ENCODE results near the gene RUFY4. TPM values are rescaled to one million over a fixed set of nuclear protein-coding genes. Genes with fewer than 3 reads are reported as not detected.
"Not testable (repeated sequence)": the region's sequence is repeated elsewhere in the genome, so short reads cannot be mapped to it uniquely, and the experiment has no call there.

Gene RUFY4
- total RNA-seq, 1 donor from 2014 or later = not detected

- DNase-seq (ENCODE audit: low read depth, low spot score) = no peak
Measured at GRCh38 chr2:218082586-218083351, 13.7 kb downstream of the RUFY4 start.

- no peak for DNase-seq (ENCODE audit: low read depth, low spot score)
Measured at GRCh38 chr2:218083352-218083676, 14.3 kb downstream of the RUFY4 start.

- no peak for DNase-seq (ENCODE audit: low read depth, low spot score)
Measured at GRCh38 chr2:218086478-218086877, 17.4 kb downstream of the RUFY4 start.

DNA sequence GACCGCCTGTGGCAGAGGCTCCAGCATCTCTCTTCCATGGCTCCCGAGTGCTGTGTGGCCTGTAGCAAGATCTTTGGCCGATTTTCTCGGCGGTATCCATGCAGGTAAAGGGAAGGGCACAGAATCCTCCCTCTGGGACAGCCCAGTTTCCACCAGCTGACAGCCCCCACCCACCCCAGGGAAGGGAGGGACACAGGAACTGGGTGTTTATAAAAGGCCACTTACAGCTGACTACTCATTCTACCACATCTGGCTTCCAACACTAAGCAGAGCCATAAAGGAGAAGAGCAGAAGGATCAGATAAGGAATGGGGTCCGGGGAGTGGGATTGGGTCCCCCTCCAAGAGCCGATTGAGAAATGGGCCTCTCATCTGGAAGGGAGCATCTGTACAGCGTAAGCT lies 20.2 kb downstream of the RUFY4 start:
- DNase-seq (ENCODE audit: low read depth, low spot score) = no peak

DNA sequence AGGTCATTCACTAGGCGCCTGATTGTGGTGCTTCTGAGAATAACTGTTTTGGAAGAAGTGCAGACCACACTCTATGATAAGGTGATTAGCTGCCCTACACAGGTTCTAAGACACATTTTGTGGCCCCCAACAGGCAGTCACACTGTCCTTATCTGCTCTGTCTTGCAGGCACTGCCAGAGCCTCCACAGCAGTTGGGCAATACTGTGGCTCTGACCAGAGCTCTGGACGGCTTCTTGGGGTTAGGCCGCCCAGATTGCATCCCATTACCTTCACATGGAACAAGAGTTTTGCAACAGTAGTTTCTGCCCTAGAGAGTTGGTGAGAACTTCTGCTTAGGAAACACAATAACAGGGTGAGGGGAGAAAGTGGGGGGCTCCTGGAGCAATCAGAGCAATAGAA lies 22.7 kb downstream of the RUFY4 start:
- DNase-seq (ENCODE audit: low read depth, low spot score) = no peak

GRCh38 chr2:218093879-218094278 lies 24.8 kb downstream of the RUFY4 start:
- no peak for DNase-seq (ENCODE audit: low read depth, low spot score)

- no peak for DNase-seq (ENCODE audit: low read depth, low spot score)
Measured at GRCh38 chr2:218095853-218096252, 26.8 kb downstream of the RUFY4 start.

DNA sequence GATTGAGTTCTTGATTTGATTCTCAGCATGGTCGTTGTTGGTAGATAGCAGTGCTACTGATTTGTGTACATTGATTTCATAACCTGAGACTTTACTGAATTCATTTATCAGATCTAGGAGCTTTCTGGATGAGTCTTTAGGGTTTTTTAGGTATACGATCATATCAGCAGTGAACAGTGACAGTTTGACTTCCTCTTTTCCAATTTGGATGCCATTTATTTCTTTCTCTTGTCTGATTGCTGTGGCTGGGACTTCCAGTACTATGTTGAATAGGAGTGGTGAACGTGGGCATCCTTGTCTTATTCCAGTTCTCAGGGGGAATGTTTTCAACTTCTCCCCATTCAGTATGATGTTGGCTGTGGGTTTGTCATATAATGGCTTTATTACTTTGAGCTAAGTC lies 28.9 kb downstream of the RUFY4 start:
- DNase-seq (ENCODE audit: low read depth, low spot score) = no peak

DNA sequence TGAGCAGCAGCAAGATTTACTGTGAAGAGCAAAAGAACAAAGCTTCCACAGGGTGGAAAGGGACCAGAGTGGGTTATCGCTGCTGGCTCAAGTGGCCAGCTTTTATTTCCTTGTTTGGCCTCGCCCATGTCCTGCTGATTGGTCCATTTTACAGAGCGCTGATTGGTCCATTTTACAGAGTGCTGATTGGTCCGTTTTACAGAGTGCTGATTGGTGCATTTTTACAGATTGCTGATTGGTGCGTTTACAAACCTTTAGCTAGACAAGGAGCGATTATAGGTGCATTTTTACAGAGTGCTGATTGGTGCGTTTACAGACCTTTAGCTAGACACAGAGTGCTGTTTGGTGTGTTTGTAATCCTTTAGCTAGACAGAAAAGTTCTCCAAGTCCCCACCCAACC lies 39.8 kb downstream of the RUFY4 start:
- DNase-seq (ENCODE audit: low read depth, low spot score) = not testable (repeated sequence)

GRCh38 chr2:218121789-218122188 lies 52.7 kb downstream of the RUFY4 start:
- DNase-seq (ENCODE audit: low read depth, low spot score) = not testable (repeated sequence)

DNA sequence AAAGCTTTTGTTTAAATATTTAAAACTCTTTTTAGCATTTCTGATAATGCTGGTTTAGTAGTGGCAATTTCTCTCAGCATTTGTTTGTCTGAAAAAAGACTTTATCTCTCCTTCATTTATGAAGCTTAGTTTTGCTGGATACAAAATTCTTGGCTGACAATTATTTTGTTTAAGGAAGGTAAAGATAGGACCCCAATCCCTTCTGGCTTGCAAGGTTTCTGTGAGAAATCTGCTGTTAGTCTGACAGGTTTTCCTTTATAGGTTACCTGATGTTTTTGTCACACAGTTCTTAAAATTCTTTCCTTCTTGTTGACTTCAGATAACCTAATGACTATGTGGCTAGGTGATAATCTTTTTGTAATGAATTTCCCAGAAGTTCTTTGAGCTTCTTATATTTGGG lies 53.2 kb downstream of the RUFY4 start:
- not testable (repeated sequence) for DNase-seq (ENCODE audit: low read depth, low spot score)

DNA sequence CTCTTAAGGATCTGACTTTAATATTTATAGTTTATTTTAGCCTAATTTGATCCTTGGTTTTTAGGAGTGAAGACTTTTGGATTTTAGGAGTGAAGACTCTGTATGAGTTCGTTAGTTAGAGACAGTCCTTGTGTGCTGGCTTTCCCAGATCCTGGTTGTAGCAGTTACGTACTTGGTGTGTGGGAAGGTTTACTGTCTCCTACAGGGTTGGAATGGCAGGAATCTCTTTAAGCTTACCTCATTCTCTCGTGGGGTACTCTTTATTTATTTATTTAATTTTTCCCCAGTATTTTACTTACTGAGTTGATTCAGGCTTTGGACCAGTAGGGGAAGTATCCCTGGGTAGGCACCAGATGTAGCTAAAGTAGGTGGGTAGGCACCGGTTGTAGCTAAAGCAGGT lies 54.9 kb downstream of the RUFY4 start:
- no peak for DNase-seq (ENCODE audit: low read depth, low spot score)

DNA sequence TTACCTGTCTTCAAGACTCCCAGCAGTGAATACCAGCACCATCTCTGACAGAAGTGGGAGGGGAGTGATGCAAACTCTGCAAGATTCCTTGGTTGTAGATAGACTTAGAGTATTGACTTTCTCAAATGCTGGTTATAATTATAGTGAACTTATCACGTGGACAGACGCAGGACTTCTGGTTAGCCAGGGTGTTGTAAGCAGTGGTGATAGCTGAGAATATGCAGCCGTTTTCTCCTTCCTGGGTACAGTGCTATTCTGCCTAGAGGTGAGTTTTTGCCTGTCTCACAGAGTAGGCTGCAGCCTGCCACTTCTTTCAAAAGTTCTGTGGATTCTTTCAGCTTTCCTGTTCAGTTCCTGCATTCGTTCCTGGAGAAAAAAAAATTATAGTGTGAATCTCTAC lies 56.0 kb downstream of the RUFY4 start:
- no peak for DNase-seq (ENCODE audit: low read depth, low spot score)

GRCh38 chr2:218125626-218126080 lies 56.6 kb downstream of the RUFY4 start, which contains the start of gene CXCR2:
Gene CXCR2 (plus strand): TSS chr2:218126028. CDS start chr2:218134802, 8,774 bp downstream.
- no peak for DNase-seq (ENCODE audit: low read depth, low spot score)

DNA sequence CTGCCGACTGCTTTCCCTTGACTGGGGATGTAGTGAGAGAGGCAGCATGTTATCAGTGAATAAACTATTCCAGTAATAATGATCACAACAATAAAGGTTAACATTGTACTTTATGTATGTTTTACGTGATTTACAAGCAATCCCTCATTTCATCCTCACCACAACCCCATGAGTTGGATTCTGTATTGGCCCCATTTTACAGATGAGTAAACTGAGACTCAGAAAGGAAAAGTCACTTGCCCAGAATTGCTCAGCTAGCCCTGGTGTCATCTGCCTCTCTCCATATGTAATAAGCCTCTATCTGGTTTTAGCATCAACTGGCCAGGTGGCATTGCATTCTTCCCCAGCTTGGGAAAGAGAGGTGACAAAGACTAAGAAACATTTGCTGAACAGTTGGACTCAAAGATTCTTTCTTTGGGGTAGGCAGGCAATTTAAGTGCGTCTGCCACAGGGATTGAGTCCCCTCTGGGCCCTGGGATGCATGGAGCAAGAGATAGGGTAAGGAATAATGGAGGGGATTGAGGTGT lies 58.9 kb downstream of the RUFY4 start:
- no peak for DNase-seq (ENCODE audit: low read depth, low spot score)

- no peak for DNase-seq (ENCODE audit: low read depth, low spot score)
Measured at GRCh38 chr2:218128781-218129457, 59.9 kb downstream of the RUFY4 start.

DNA sequence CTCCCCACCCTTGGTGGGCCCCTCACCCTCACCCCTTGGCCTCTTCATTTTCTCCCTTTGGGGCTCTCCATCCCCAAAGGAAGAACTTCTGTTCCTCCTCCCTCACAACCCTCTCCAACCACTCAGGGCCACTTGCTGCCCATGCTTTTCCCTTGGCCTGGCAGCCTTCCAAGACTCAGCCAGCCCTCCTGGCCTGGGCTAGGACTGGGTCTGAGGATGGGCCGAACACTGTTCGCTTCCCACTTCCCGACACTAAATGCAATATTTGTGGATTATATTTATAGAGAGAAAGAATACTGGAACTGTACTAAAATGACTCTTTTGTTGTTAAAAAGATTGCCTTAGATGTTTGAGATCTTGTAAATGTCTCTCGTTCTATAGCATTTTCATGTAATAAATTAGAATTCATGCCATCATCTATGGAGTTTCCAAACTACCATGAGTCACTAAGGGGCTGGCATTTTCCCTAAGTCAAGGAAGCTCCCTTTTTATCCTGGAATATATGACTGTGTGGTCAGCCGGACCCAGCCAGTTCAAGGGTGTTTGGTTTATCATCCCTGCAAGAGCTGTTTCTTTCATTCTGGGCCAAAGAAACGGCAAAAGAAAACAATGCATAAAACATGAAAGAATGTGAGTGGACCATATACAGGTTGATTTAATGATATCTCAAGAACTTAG lies 60.5 kb downstream of the RUFY4 start:
- no peak for DNase-seq (ENCODE audit: low read depth, low spot score)

DNA sequence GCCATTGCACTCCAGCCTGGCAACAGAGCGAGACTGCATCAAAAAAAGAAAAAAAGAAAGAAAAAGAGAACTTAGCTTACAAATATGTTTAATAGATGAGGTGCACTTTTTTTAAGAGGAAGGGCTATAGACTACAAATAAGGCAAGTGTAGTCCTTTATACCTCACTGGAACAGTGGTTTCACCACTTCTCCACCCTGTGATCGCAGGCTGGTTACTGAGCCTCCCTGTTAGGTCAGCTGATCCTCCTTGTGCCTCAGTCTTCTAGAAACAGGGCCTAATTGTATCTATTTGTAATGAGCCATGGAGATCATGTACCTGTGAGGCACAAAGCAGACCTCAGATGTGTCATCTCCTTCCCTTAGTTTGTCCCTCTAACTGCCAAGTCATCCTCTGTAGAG lies 61.3 kb downstream of the RUFY4 start:
- no peak for DNase-seq (ENCODE audit: low read depth, low spot score)

- no peak for DNase-seq (ENCODE audit: low read depth, low spot score)
Measured at GRCh38 chr2:218130822-218131221, 61.8 kb downstream of the RUFY4 start.

- no peak for DNase-seq (ENCODE audit: low read depth, low spot score)
Measured at GRCh38 chr2:218137514-218137913, 68.5 kb downstream of the RUFY4 start.

DNA sequence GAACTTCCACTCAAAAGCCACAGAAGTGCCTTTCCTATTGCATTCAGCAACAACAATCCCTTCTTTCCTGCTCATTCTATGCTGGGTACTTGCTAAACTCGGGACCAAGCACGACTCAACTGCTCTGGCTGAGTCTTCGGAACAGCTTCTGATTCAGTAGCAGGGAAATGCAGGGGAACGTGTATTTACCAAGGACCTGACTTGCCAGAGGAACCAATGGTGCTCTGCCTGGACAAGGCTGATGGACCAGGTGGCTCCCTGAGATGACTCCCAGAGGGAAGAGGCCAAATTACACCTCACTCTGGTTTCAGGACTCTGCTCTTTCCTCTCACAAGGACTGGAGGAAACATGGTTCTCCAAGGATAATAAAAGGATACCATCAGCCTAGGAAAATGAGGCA lies 69.0 kb downstream of the RUFY4 start:
- DNase-seq (ENCODE audit: low read depth, low spot score) = no peak

All from pulmonary artery endothelial cell (primary cell).